Glomerular endothelial cell (primary cell): ENCODE data around the gene PDE5A. TPM values are rescaled to one million over a fixed set of nuclear protein-coding genes. Genes with fewer than 3 reads are reported as not detected.

Source experiments
- DNase-seq: peaks from one replicate; pipeline ENCODE4 v3.0.0-alpha.2; 2011; ENCODE audit warnings: low read depth, low spot score; ENCODE audit errors: extremely low read depth
- total RNA-seq: library from RNA; depleted of rRNA; stranded (reverse); fragments of >200 nt; gene quantifications from 2 replicates; pipeline ENCODE4 v1.2.3, GENCODE V29; 2015

Gene PDE5A
- total RNA-seq, 1 donor from 2014 or later: 3.4 TPM

DNA sequence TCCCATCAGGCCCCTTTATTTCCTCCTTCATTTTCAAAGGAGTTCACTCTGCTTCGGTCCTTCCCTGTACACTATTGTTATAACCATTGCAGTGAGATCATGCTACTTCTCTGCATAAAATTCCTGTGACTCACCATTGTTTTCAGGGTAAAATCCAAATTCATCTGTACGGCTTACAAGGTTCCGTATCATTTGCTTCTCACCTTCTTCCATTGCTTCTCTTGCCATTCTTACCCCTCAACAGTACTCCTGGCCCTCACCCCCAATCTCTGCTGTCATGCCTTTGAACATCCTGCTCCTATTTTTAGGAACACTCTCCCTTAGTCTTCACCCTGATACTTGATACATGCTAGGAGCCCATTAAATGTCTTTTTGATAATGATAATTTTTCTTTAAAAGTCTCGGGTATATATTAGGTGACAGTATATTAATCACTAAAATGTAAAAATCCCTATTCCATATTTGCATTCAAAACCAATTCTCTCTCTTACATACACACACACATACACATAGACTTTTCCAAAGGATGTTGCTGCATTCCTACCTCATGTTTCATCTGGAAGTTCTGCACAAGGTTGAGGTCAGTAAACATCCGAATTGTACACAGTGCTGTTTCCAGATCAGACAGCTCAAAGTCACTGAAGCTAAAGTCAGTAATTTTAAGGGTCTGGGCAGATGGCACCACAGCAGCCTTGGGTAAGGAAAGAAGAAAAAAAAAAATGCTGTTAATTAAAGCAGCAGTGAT, 103.4 kb downstream of the PDE5A start:
- DNase-seq: peak; percentile 75

- no peak for DNase-seq
These were observed 105.2 kb downstream of the PDE5A start for GRCh38 chr4:119523399-119523798.

GRCh38 chr4:119521268-119521667, 107.3 kb downstream of the PDE5A start:
- DNase-seq: no peak

DNA sequence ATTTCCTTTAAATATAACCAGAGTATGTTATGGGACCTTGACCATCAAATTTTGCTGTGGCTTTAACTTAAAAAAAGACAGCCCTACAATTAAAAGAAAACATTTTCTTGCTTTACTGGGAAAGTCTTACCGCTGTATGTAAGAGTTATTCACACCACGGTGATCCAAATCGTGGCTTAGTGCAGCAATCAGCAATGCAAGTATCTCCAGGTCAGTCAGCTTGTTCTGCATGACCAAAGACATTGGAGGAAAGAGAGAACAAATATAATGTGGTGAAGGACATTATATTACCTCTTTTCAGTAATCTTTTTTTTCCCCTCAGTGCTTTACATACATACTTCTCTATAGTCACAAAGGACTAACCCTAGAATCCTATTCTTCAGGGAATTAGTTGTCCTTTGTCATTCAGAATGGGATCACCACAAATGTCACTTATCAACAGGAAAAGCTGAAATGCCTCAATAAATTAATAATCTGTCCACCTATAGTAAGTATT, 109.6 kb downstream of the PDE5A start:
- DNase-seq: no peak

- no peak for DNase-seq
These were observed 110.2 kb downstream of the PDE5A start for GRCh38 chr4:119518230-119518892.

DNA sequence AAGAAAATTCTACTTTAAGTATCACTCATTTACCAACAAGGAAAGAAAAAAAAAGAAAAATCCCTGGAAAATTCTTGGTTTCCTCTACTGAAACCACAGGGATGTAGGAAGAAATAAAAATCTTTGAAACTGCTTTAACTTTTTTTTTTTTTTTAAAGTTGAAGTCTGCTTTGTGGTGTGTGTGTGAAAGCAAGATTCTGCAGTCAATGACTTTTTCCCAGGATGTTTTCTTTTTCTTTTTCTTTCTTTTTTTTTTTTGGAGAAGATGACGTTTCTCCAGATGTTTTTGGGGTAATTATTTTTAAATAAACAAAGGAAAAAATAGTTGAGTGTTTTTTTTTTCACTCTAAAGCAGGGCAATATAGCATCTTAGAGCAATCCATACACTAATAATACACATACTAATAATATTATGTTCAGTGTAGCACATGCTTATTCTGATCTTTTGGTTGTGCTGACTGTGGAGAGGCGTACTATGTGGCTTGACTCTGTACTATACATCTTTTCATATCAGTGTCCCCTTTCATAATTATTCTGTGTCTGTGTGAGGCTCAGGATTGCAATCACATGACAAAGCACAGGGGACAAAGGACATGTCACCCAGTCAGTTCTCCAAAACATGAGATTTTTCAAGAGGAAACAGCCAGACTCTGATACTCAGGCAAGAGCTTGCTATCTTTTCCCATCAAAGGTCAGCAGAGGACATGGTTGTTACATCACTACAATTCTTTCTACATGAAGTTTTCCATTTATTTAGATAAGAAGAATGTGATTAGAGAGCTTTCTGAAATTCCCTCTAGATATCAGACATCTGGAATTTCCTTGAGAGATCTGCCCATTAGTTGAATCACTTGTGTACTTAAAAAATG, 111.0 kb downstream of the PDE5A start:
- no peak for DNase-seq

DNA sequence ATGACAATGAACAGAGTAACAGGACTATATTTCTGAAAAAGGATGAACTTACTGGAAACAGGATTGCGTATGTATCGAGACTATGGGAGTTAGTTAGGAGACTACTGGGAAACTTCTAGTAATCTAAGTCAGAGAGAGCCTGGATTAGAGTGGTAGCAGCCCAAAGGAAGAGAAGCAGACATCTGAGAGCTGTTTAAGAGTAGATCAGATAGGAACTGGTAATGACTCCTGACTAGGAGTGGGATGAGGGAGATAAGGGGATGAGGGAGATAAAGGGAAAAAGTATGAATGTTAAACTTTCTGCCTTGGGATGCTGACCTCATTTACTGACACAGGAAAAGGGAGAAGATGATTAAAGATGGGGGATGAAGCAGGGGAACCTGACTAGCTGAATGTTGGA, 116.2 kb downstream of the PDE5A start:
- DNase-seq: no peak

DNA sequence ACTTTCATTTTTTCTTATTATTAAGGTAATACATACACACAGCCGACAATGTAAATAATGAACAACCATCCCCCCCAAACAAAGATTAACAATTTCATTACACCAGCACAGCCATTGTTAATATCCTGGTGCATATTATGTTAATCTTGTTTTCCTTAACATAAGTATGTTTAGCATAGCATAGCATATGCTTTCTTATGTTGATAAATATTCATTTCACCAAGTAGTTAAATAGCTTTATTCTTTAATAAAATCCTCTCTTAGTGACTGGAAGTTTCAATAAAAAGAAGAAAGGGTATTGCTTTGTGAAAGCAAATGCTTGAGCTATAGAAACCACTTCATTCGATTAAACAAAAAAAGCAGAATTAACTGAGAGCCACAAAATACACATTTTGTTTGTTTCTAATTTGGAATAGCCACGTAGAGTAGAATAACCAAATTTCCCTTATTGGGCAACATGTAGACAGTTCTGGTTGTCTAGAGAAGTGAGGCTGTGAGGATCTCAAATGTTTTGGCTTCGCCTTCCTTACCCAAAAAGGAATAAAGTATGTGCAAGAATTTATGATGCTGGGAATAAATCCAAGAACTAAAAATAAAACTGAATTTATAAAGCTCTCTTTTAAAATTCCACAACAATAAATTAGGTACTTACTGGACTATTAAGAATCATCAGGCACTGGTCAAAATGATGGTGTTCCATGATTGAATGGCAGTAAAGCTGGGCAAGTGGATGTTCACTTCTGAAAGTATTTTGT, 118.0 kb downstream of the PDE5A start:
- no peak for DNase-seq

GRCh38 chr4:119508281-119508680, 120.3 kb downstream of the PDE5A start:
- DNase-seq: no peak

- no peak for DNase-seq
These were observed 121.8 kb downstream of the PDE5A start for GRCh38 chr4:119506806-119507205.

- DNase-seq: no peak
These were observed 124.0 kb downstream of the PDE5A start for GRCh38 chr4:119504616-119505015.

DNA sequence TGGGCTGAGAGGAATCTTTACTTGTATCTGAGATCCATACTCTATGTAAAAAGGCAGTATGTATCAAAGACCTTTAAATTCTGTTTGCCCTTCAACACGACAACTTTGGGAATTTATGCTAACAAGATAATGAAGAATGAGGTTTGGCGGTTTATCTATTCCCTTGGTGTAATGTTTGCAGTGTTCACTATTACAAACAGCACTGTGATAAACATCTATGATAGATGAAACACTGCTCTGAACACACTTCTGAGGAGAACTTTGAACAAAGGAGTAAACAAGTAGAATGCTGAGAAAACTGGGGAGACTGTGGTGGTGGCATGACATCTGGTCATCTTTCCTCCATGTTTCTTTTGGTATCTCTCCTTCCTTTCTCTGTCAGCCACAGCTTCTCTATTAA, 126.9 kb downstream of the PDE5A start:
- DNase-seq: no peak

DNA sequence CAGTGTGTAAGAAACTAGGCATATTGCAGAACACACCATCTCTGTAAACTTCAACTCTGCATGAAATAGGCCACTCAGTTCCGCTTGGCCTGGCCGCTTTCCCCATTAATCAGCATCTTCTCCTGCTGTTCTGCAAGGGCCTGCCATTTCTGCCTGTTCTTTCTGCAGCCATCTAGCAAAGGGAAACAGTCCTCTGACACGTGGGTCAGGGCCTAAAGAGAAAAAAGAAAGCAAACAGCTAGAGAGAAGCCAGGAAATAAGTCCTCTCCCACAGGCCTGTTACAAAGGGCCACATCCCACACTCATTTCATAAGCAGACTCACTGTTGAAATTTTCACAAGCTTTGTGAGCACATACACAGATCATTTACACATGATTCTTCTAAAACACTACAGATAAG, 130.1 kb downstream of the PDE5A start:
- DNase-seq: no peak

- DNase-seq: no peak
These were observed 134.7 kb downstream of the PDE5A start for GRCh38 chr4:119493886-119494285.

DNA sequence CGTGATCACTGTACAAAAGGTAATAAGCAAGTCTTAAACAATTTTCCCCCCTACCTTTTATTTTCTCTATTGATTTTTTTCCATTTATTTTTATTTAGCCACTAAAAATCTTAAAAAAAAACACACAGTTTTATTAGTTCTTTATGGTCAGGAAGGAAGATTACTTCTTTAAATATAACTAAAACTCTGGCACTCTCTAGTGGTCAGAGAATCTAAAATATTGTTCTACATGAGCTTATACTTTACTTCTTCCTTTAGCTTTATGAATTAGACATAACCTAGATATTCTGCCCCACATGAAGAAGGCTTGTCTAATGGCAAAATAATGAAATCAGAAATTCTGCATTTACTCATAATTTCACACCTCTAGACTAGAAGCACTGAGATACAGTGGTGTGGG, 135.2 kb downstream of the PDE5A start:
- no peak for DNase-seq

- DNase-seq: peak; percentile 27
These were observed 138.3 kb downstream of the PDE5A start for GRCh38 chr4:119490335-119490734.

GRCh38 chr4:119489305-119489704, 139.3 kb downstream of the PDE5A start:
- DNase-seq: no peak

- DNase-seq: no peak
These were observed 148.3 kb downstream of the PDE5A start for GRCh38 chr4:119480331-119480730.

- no peak for DNase-seq
These were observed 148.8 kb downstream of the PDE5A start for GRCh38 chr4:119479835-119480234.

DNA sequence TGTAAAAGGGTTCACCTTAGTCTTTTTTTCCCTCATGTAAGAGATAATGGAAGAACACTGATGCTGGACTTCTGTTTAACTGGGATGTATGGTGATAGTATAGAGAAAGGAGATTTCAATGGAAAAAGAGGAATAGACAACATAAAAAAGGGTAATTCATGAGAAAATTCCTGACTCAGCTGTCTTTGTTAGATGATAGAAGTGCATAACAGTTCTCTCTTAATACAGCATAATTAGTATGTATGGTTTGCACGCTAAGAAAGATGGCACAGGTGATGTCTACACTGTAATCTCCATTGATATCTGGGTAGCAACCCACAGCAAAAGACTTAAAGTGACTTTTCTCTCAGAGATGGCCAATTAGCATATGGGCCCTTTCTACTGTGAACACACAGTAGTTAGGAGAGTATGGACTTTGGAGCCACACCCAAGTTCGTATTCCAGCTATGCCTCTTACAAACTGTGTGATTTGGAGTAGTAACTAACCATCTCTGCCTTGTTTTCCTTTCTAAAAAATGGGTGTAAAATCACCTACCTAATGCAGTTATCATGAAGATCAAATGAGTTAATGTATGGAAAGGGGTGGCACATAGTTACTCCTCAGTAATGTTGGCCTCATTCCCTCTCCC, 149.3 kb downstream of the PDE5A start:
- DNase-seq: no peak
